IMR-90 (cell line): ENCODE data around the gene STAB1. TPM values are rescaled to one million over a fixed set of nuclear protein-coding genes. Genes with fewer than 3 reads are reported as not detected.

Source experiments
- ATAC-seq: fragments of 200-7000 bp; cut with Tn5 transposase; 2 replicates; pipeline ENCODE4 v1.9.1; 2020; ENCODE audit warnings: low read depth, mild to moderate bottlenecking, moderate library complexity
- BruUV-seq: library from RNA; stranded (reverse); fragments of 400-500 nt; replicated peaks from 2 replicates; lab custom pipeline; 2021; lab: Mats Ljungman, UMichigan
- CTCF ChIA-PET: fragments of 300-600 bp; formaldehyde crosslinking; extraction: SDS; loops from one replicate; lab custom pipeline; 2021; ENCODE audit warnings: antibody characterized with exemption; lab: Yijun Ruan, JAX
- POLR2A ChIA-PET: fragments of 300-600 bp; sonication (Branson Sonifier 250); formaldehyde crosslinking; loops from one replicate; lab custom pipeline; 2022; ENCODE audit warnings: antibody characterized with exemption; ENCODE audit not compliant: unreplicated experiment; lab: Charles Lee
- DNase-seq: peaks from one replicate; pipeline ENCODE4 v3.0.0; 2013
- H2AFZ ChIP-seq: replicated peaks from 2 replicates; pipeline ENCODE3; 2013; ENCODE audit warnings: low read length, mild to moderate bottlenecking; ENCODE audit not compliant: poor library complexity
- H2AK5ac ChIP-seq: 2 replicates; pipeline ENCODE4 v1.6.1; 2013; ENCODE audit warnings: low read depth, low read length, inconsistent platforms
- H2AK9ac ChIP-seq: replicated peaks from 2 replicates; pipeline ENCODE3; 2013; ENCODE audit warnings: mild to moderate bottlenecking, low read depth, low read length, moderate library complexity; ENCODE audit not compliant: poor library complexity
- H2BK120ac ChIP-seq: 2 replicates; pipeline ENCODE4 v1.6.1; 2013; ENCODE audit warnings: low read depth, low read length, inconsistent platforms
- H2BK15ac ChIP-seq: 3 replicates; pipeline ENCODE4 v1.6.1; 2013; ENCODE audit warnings: low read depth, low read length, inconsistent platforms
- H2BK20ac ChIP-seq: 2 replicates; pipeline ENCODE4 v1.6.1; 2013; ENCODE audit warnings: low read depth, mild to moderate bottlenecking, inconsistent platforms, low read length, moderate library complexity
- H2BK5ac ChIP-seq: 2 replicates; pipeline ENCODE4 v1.6.1; 2013; ENCODE audit warnings: mild to moderate bottlenecking, low read depth, low read length, inconsistent platforms; ENCODE audit not compliant: poor library complexity, severe bottlenecking
- H3K14ac ChIP-seq: replicated peaks from 2 replicates; pipeline ENCODE4 v1.6.1; 2013; ENCODE audit warnings: low read depth, low read length, inconsistent platforms
- H3K18ac ChIP-seq: 2 replicates; pipeline ENCODE4 v1.6.1; 2013; ENCODE audit warnings: low read depth, low read length, control low read depth
- H3K23ac ChIP-seq: 2 replicates; pipeline ENCODE4 v1.6.1; 2013; ENCODE audit warnings: low read depth, low read length, inconsistent platforms
- H3K27ac ChIP-seq: 2 replicates; pipeline ENCODE4 v1.5.1; 2013; ENCODE audit warnings: mild to moderate bottlenecking, control low read depth, low read length; ENCODE audit not compliant: insufficient read depth
- H3K27me3 ChIP-seq: 2 replicates; pipeline ENCODE4 v1.6.1; 2013; ENCODE audit warnings: low read length; ENCODE audit not compliant: control insufficient read depth, insufficient read depth
- H3K36me3 ChIP-seq: 2 replicates; pipeline ENCODE4 v1.6.1; 2013; ENCODE audit warnings: low read length, mixed read lengths; ENCODE audit not compliant: control insufficient read depth, insufficient read depth
- H3K4ac ChIP-seq: 2 replicates; pipeline ENCODE4 v1.6.1; 2013; ENCODE audit warnings: low read depth, low read length, inconsistent platforms
- H3K4me1 ChIP-seq: 2 replicates; pipeline ENCODE4 v1.6.1; 2013; ENCODE audit warnings: low read length, mixed read lengths; ENCODE audit not compliant: control insufficient read depth, insufficient read depth
- H3K4me2 ChIP-seq: 2 replicates; pipeline ENCODE4 v1.6.1; 2013; ENCODE audit warnings: low read depth, mild to moderate bottlenecking, control low read depth, low read length, moderate library complexity
- H3K4me3 ChIP-seq: 2 replicates; pipeline ENCODE4 v1.5.1; 2013; ENCODE audit warnings: low read depth, mild to moderate bottlenecking, control low read depth, low read length, moderate library complexity; ENCODE audit not compliant: insufficient read depth
- H3K56ac ChIP-seq: 2 replicates; pipeline ENCODE4 v1.6.1; 2013; ENCODE audit warnings: low read length, inconsistent platforms; ENCODE audit not compliant: insufficient read depth; ENCODE audit errors: extremely low read depth
- H3K79me1 ChIP-seq, 2 experiments: 2 replicates each; pipeline ENCODE4 v1.6.1; 2013; ENCODE audit warnings: low read length in 2 of 2, inconsistent platforms in 1 of 2, low read depth in 1 of 2
- H3K9ac ChIP-seq: 2 replicates; pipeline ENCODE4 v1.6.1; 2013; ENCODE audit warnings: low read depth, low read length, control low read depth
- H3K9me1 ChIP-seq: 2 replicates; pipeline ENCODE4 v1.6.1; 2013; ENCODE audit warnings: low read length, inconsistent platforms; ENCODE audit not compliant: insufficient read depth
- H3K9me3 ChIP-seq: 2 replicates; pipeline ENCODE4 v1.6.1; 2013; ENCODE audit warnings: low read length; ENCODE audit not compliant: control insufficient read depth, insufficient read depth
- H4K20me1 ChIP-seq: 2 replicates; pipeline ENCODE4 v1.6.1; 2013; ENCODE audit warnings: low read length, inconsistent platforms; ENCODE audit not compliant: insufficient read depth
- H4K5ac ChIP-seq: 2 replicates; pipeline ENCODE4 v1.6.1; 2013; ENCODE audit warnings: mild to moderate bottlenecking, low read depth, low read length, control low read depth
- H4K8ac ChIP-seq, 2 experiments: 2 replicates each; pipeline ENCODE4 v1.6.1; 2013; ENCODE audit warnings: low read depth in 2 of 2, low read length in 2 of 2, control low read depth in 1 of 2, inconsistent platforms in 1 of 2
- H4K91ac ChIP-seq: 2 replicates; pipeline ENCODE4 v1.6.1; 2013; ENCODE audit warnings: low read depth, low read length, inconsistent platforms; ENCODE audit not compliant: insufficient read depth
- MXI1 ChIP-seq: IDR thresholded peaks from 2 replicates; pipeline ENCODE4 v1.6.1; 2012; ENCODE audit warnings: low read depth, mild to moderate bottlenecking, low read length, moderate library complexity, borderline replicate concordance
- SMC3 ChIP-seq: fragments of 150-350 bp; IDR thresholded peaks from 2 replicates; pipeline ENCODE4 v1.6.1; 2016; ENCODE audit warnings: low read depth, mild to moderate bottlenecking, antibody characterized with exemption, low read length, moderate library complexity
- WGBS, 2 experiments: methylation state at CpG; one replicate each; pipeline versions ENCODE4 v1.1.5 to v1.1.7; 2013; ENCODE audit warnings: missing lambda C conversion rate in 2 of 2; ENCODE audit not compliant: insufficient read length in 1 of 2; ENCODE audit errors: extremely low coverage in 2 of 2; 5-methylcytosine and 5-hydroxymethylcytosine counted together
- dilution Hi-C: fragments of 300-500 bp; cut with HindIII; formaldehyde crosslinking; loops from one replicate; pipeline ENCODE4 v1.14.3; 2018; ENCODE audit warnings: low sequenced_read_pairs; ENCODE audit not compliant: unreplicated experiment
- in situ Hi-C: fragments of 300-500 bp; cut with MboI; formaldehyde crosslinking; loops from 3 replicates; pipeline ENCODE4 v1.14.3; 2019; ENCODE audit warnings: low sequenced_read_pairs, inconsistent platforms, mixed read lengths
- intact Hi-C: fragments of 100-400 bp; cut with micrococcal nuclease; formaldehyde crosslinking; loops from 2 replicates; pipeline ENCODE4 v1.10.0; 2022
- polyA plus RNA-seq, 3 experiments: library from polyadenylated mRNA; depleted of rRNA; stranded (reverse); fragments of >200 nt; gene quantifications; 2 replicates each; pipeline ENCODE4 v1.2.3, GENCODE V29; 2012; ENCODE audit warnings: low replicate concordance in 1 of 3
- total RNA-seq: library from RNA; depleted of rRNA; stranded (reverse); fragments of >200 nt; gene quantifications from 2 replicates; pipeline ENCODE4 v1.2.3, GENCODE V29; 2012
- TF ChIP-seq, protein P1 (sequence below): fragments of 150-350 bp; IDR thresholded peaks from 2 replicates; pipeline ENCODE4 v1.6.1; 2016; ENCODE audit warnings: low read depth, mild to moderate bottlenecking, low read length, moderate library complexity, borderline replicate concordance
- TF ChIP-seq, protein P2 (sequence below): fragments of 150-350 bp; IDR thresholded peaks from 2 replicates; pipeline ENCODE4 v1.6.1; 2017; ENCODE audit warnings: mild to moderate bottlenecking, antibody characterized with exemption, low read length, low read depth

Gene STAB1
- total and polyA plus RNA-seq, 2 of the 4 experiments (the other 2 are of a cell fraction) = not detected

DNA sequence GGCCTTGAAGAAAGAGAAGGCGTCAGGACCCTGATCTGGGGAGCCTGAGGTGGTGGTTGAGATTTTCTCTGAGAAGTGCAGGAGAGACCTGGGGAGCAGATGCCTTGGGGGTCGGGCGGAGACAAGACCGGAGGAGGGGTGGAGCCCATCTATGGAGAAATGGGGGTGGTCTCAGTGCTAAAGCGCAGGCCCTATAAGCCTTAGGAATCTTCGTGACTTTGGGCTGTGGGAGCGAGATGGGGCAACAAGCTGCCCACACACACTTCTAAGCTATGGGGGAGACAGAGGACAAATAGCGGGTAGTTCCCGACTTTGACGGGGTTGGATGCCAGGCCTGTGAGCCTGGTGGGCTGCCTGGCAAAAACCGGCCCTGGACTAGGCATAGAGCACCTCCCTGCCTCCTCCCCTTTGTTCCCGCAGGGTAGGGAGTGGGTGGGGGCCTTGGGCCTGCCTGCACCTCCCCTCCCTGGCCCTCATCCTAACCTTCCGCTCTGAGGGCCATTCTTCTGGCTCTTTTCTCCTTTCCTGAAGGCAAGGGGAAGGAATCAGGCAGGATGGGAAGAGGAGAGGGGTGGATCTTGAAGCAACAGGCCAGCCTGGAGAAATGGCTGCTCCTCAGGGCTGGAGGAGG, 38.9 kb upstream of the STAB1 start:
- H3K9me1 ChIP-seq = peaks cover 20% of the 10 kb centered on the region
- peak overlapping the region; percentile 92 for H3K4ac ChIP-seq
- peak overlapping the region; percentile 11 to 77; a peak in 3 of 4 replicates for H4K8ac ChIP-seq
- WGBS, 2 experiments = 0% methylated on average over 1 of the region's 13 CpGs; no CpG with 5 or more reads in 1 of the 2 experiments
- peak overlapping the region; percentile 22 for H4K5ac ChIP-seq
- no peaks in the 10 kb centered on the region for H3K27me3 ChIP-seq
- ChIA-PET CTCF (interaction anchor here (0.6 to 1.1 kb wide), 4 partner anchors 8 to 126 kb away, joined by 3 to 4 read pairs (median 3); no protein-coding TSS in a partner anchor), POLR2A (no interaction called here)
- dilution Hi-C loops (no loop called here), intact Hi-C loops (no loop called here), in situ Hi-C loops (no loop called here)
- DNase-seq (peak; percentile 20), ATAC-seq (peak; percentile 63)
- no peak overlapping the region; the same call in 1 of the 2 replicates for H2BK20ac ChIP-seq
- peak overlapping the region; percentile 92 for H3K27ac ChIP-seq
- H3K4me2 ChIP-seq = peak overlapping the region; percentile 93
- H2BK120ac ChIP-seq = peak overlapping the region; percentile 37; the same call in 1 of the 2 replicates
- H2BK5ac ChIP-seq = peak overlapping the region; percentile 3
- peak overlapping the region; percentile 98 for H3K14ac ChIP-seq
- TF ChIP-seq MXI1 (no peak), SMC3 (no peak)
- TF ChIP-seq, protein P1, sequence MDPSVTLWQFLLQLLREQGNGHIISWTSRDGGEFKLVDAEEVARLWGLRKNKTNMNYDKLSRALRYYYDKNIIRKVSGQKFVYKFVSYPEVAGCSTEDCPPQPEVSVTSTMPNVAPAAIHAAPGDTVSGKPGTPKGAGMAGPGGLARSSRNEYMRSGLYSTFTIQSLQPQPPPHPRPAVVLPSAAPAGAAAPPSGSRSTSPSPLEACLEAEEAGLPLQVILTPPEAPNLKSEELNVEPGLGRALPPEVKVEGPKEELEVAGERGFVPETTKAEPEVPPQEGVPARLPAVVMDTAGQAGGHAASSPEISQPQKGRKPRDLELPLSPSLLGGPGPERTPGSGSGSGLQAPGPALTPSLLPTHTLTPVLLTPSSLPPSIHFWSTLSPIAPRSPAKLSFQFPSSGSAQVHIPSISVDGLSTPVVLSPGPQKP = no peak
- TF ChIP-seq, protein P2, sequence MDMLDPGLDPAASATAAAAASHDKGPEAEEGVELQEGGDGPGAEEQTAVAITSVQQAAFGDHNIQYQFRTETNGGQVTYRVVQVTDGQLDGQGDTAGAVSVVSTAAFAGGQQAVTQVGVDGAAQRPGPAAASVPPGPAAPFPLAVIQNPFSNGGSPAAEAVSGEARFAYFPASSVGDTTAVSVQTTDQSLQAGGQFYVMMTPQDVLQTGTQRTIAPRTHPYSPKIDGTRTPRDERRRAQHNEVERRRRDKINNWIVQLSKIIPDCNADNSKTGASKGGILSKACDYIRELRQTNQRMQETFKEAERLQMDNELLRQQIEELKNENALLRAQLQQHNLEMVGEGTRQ = no peak
- H3K4me1 ChIP-seq = peaks cover 15% of the 10 kb centered on the region
- no peak overlapping the region for H2BK15ac ChIP-seq
- H3K4me3 ChIP-seq = peak overlapping the region; percentile 99
- peaks cover 29% of the 10 kb centered on the region for H3K36me3 ChIP-seq
- no TSS peak for BruUV-seq
- peak overlapping the region; percentile 84 for H2AK9ac ChIP-seq
- H3K79me1 ChIP-seq = peaks cover 37 to 52% of the 10 kb centered on the region in 2 experiments
- no peaks in the 10 kb centered on the region for H3K9me3 ChIP-seq
- peaks cover 21% of the 10 kb centered on the region for H4K20me1 ChIP-seq
- H3K23ac ChIP-seq = peak overlapping the region; percentile 96
- peak overlapping the region; percentile 93 for H2AFZ ChIP-seq
- H4K91ac ChIP-seq = peak overlapping the region; percentile 89
- peak overlapping the region; percentile 0; the same call in 1 of the 2 replicates for H3K18ac ChIP-seq
- H3K56ac ChIP-seq = peak overlapping the region; percentile 82
- H2AK5ac ChIP-seq = peak overlapping the region; percentile 92
- H3K9ac ChIP-seq = peak overlapping the region; percentile 60
